HL-60 (cell line): ENCODE results near the gene OR10W1.

Experiments
- CTCF ChIP-seq: IDR thresholded peaks from one replicate; pipeline ENCODE4 v1.5.1; 2011; ENCODE audit warnings: low read length, control low read depth, inconsistent platforms; ENCODE audit not compliant: insufficient read depth
- GABPA ChIP-seq: IDR thresholded peaks from 2 replicates; pipeline ENCODE4 v1.6.1; 2012; ENCODE audit warnings: low read depth
- POLR2AphosphoS5 ChIP-seq: IDR thresholded peaks from 2 replicates; pipeline ENCODE4 v1.6.1; 2012; ENCODE audit warnings: low read depth
- REST ChIP-seq: IDR thresholded peaks from 2 replicates; pipeline ENCODE4 v1.6.1; 2012; ENCODE audit warnings: low read depth; ENCODE audit not compliant: insufficient replicate concordance

GRCh38 chr11:58289266-58289665, 21.2 kb upstream of the OR10W1 start:
- TF ChIP-seq CTCF (no peak), POLR2AphosphoS5 (no peak), GABPA (no peak), REST (no peak)
